T-helper 9 cell (primary cell): ENCODE data around the gene FOXJ1.

Experiments
- DNase-seq: peaks from one replicate; pipeline ENCODE4 v3.0.0-alpha.2; 2020

The FOXJ1 gene

DNA sequence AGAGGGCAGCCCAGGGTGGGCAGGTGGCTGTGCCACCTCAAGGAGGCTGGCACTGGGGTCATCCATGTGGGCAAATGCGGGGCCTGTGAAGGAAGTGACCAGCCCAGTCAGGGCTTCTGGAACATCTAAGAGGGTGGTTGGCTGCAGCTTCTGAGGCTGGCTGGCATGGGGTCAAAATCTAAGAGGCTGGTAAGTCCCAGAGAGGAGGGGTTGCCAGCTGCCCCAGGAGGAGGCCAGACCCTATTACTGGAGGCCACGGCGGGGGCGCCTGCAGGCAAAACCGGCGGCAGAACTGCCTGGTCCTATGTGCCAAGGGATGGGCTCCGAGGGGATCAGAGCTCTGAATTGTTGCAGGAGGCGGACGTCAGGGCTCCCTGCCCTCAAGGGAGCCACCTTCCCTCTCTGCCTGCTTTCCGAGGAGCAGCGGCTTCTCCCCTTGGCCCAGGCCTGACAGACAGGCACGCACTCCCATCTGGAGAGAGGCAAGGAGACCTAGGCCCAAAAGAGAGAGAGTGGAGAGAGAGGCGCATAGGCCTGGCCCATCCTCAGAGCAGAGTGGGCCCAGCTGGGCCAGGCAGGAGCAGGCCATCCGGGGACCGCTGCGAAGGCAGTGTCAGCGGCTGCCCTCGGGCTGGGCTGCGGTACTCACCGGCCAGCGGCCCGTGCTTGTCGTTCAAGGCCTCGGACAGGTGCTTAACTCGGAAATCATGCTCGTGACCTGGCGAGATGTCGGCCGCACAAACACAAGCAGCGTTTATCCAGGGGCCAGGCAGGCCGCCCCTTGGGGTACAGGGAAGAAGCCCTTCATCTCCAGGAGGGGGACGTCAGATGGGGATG is 51.1 kb downstream of the FOXJ1 start:
- DNase-seq, result no peak

DNA sequence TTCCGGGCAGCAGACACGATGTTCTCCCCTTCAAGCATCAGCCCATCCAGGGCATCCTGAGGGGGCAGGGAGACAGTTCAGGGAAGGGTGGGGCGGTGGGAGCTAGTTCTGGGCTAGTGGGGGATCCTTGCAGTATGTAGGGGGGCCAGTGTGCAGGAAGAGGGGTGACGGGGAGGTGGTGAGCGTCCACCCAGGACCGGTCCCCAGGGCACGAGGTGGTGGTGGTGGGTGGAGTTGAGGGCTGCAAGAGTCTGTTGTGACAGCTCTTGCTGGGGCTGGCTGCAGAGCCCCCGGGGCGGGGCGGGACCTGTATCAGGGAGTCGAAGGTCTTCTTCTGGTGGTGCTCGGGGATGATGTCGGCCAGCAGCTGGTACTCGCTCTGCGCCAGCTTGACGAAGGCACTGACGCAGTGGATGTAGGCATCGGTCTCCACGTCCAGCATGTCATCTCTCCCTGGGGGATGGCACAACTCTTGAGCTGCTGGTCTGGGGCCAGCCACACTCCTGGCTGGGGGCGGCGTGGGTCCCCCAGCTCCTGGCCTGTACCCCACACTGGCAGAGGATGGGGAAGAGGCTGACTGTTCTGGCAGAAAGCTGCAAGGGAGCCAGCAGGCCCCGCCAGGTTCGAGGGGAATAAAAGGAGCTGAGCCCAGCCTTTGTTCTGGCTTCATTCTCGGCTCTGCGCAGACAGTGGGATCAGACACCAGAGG is 52.0 kb downstream of the FOXJ1 start:
- DNase-seq, result no peak

DNA sequence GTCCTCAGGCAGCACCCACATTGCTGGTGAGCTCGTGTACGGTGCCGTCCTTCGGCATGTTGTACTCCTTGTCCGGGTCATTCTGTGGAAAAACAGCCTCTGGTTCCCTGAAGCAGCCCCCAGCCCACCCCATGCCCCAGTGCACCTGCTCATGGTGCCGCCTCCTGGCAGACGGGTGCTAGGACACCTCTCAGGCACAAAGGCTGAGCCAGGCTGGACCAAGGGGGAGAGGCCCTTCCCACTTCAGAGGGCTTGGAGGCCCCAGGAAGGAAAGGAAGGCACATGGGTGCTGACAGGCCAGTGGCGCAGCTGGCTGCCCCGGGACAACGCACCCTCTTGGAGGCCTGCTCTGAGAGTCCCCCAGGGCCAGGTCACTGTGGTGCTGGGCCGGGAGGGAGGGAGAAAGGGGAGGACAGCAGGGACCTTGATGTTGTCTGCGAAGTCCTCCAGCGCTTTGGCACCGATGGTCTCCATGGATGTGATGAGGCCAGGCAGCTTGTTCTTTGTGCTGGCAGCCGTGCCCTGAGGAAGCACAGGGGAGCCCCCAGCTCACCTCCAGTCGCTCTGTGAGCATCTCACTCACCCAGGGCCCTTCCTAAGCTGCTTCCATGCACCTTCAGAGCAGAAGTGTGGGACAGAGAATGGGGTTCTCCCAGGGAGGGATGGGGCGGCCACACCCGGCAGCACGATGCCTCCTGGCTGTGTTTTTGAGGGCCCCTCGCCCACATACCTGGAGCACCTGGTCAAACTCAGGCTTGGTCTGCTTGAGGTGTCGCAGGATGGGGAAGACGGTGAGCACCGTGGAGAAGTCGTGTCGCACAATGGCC is 52.8 kb downstream of the FOXJ1 start:
- no peak for DNase-seq

DNA sequence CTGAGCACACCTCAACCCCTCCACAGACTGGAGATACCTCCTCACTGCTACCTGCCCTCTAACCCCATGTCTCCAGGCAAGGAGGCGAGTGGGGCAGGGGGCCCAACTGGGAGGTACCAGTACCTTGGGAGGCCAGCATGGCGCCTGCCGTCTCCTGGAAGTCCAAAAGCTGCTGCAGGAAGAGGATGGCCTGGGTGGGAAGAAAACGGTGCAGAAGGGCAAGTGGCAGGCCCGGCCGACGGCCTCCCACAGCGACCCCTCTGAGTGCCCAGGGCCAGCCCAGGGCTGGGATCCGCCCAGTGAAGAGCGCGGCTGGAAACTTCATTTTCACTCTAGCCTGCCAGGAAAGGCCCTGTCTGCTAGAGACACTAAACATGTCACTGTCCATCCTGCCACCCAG is 53.5 kb downstream of the FOXJ1 start:
- no peak for DNase-seq

DNA sequence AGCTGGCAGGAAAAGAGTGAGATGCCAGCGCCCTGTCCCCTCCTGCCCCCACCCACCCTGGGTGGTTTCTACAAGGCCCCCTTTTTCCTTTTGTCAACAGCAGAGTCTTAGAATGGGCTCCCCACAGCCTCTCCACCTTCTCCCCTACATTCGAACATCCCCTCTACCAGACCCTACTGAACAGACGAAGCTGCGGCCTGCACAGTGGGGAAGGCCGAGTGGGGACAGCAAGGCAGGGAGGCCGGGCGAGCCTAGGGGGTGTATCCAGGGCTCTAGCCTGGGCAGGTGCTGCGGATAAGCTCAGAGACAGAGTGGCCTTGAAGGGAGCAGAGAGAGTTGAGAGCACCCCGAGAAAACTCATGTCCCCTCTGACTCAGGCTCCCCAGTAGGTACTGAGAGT is 54.7 kb downstream of the FOXJ1 start:
- no peak for DNase-seq
